ENCODE measurements around the gene USP32.
"Not testable (repeated sequence)": the region's sequence is repeated elsewhere in the genome, so short reads cannot be mapped to it uniquely, and the experiment has no call there.

Gene USP32

GRCh38 chr17:60218774-60219173, 173.2 kb downstream of the USP32 start:
- DNase-seq: not testable (repeated sequence)

- DNase-seq: not testable (repeated sequence)
These were observed 176.0 kb downstream of the USP32 start for GRCh38 chr17:60215895-60216294.

- DNase-seq: not testable (repeated sequence)
These were observed 180.7 kb downstream of the USP32 start for GRCh38 chr17:60211282-60211681.

GRCh38 chr17:60208302-60208701, 183.6 kb downstream of the USP32 start:
- not testable (repeated sequence) for DNase-seq

- DNase-seq: not testable (repeated sequence)
These were observed 186.2 kb downstream of the USP32 start for GRCh38 chr17:60205782-60206181.

GRCh38 chr17:60198630-60199029, 193.3 kb downstream of the USP32 start:
- not testable (repeated sequence) for DNase-seq

- not testable (repeated sequence) for DNase-seq
These were observed 197.8 kb downstream of the USP32 start for GRCh38 chr17:60194141-60194540.

- DNase-seq: no peak
These were observed 198.5 kb downstream of the USP32 start for GRCh38 chr17:60193482-60193881.

- DNase-seq: not testable (repeated sequence)
These were observed 198.9 kb downstream of the USP32 start for GRCh38 chr17:60193032-60193431.

GRCh38 chr17:60190032-60190431, 201.9 kb downstream of the USP32 start:
- not testable (repeated sequence) for DNase-seq

- no peak for DNase-seq
These were observed 203.2 kb downstream of the USP32 start for GRCh38 chr17:60188759-60189158.

GRCh38 chr17:60186846-60187745, 204.8 kb downstream of the USP32 start:
- not testable (repeated sequence) for DNase-seq

GRCh38 chr17:60186372-60186771, 205.6 kb downstream of the USP32 start:
- DNase-seq: not testable (repeated sequence)

- DNase-seq: not testable (repeated sequence)
These were observed 211.6 kb downstream of the USP32 start for GRCh38 chr17:60180380-60180779.

- DNase-seq: not testable (repeated sequence)
These were observed 213.8 kb downstream of the USP32 start for GRCh38 chr17:60178180-60178579.

GRCh38 chr17:60176763-60177162, 215.2 kb downstream of the USP32 start:
- not testable (repeated sequence) for DNase-seq

- DNase-seq: not testable (repeated sequence)
These were observed 217.2 kb downstream of the USP32 start for GRCh38 chr17:60174767-60175166.

- DNase-seq: no peak
These were observed 217.9 kb downstream of the USP32 start for GRCh38 chr17:60174035-60174434.

- no peak for DNase-seq
These were observed 218.6 kb downstream of the USP32 start for GRCh38 chr17:60173304-60173819.

- no peak for DNase-seq
These were observed 220.2 kb downstream of the USP32 start for GRCh38 chr17:60171753-60172079.

GRCh38 chr17:60170835-60171752, 220.8 kb downstream of the USP32 start:
- no peak for DNase-seq

- DNase-seq: peak; percentile 49
These were observed 221.8 kb downstream of the USP32 start for GRCh38 chr17:60169921-60170817.
